AG08395 (cell line): Measurements from ENCODE around the gene C1orf141.
"Not testable (repeated sequence)": the region's sequence is repeated elsewhere in the genome, so short reads cannot be mapped to it uniquely, and the experiment has no call there.

Experiments
- DNase-seq: peaks from one replicate; pipeline ENCODE4 v3.0.0; 2012; ENCODE audit warnings: mixed read lengths, low spot score

C1orf141 gene

DNA sequence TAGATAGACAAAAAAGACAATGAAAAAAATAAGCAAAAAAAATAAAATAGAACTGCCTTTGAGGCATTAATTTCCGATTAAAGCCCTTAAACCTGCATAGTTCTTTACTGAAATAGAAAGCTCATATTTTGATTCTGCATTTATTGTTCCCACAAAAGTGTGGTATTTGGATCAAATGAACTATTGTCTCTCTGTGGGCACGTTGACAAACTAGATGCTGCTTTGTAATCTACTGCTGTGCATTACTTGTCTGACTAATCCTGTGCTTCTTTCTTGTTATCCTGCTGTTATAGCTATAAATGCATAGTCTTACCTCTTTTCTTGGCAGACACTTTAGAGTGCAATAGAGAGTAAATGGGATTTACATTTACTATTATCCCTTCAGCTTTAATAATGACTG is 49.4 kb downstream of the C1orf141 start:
- DNase-seq, result no peak

DNA sequence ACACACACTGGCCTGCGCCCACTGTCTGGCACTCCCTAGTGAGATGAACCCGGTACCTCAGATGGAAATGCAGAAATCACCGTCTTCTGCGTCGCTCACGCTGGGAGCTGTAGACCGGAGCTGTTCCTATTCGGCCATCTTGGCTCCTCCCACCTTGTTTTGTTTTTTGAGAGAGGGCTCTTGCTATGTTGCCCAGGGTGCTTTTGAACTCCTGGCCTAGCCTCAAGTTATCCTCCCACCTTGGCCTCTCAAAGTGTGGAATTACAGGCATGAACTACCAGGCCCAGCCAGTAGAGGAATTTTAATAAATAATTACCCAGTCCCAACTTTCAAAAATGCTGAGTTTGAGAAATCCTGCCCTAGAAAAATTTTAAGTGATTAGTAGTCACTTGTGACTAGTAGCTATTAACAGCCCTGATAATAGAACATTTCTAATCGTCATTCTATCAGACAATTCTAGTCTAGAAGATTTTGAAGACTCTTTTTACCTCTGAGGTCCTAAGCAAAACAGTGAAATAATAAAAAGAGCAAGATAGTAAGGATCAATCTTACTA is 49.9 kb downstream of the C1orf141 start:
- no peak for DNase-seq

DNA sequence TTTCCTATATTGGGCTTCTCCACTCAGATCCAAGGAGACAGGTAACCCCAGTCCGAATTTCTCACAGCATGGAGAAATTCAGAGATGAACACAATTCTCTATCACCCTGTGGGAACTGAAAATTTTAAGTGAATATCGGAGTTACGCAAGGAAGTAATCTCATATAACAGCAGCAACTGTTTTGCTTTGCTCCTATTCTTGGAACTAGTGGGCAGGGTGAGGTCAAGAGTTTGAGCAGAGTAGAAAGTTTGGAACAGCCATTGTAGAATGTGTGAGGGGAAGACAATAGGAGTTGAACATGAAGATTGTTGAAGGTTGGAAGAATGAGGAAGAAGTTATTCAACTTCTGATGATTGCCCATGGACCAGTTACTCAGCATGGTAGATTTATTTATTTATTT is 56.5 kb downstream of the C1orf141 start:
- no peak for DNase-seq

DNA sequence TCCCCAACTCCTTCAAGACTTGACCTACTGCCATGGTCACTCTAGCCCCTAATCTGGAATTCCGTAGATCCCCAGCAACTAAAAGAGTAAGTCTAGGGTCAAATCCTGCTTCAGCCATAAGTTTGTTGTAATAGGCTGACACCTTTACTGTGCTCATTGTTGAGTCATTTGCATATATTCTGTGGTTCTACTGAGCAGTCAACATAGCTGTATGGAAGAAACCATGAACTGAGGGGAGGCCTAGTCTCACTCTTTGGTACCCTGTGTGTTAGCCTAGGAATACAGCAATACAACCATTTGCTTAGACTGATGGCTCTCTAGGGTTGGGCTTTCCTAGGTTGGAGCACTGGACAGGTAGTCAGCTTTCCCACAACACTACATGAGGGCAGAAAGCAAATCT is 57.2 kb downstream of the C1orf141 start:
- no peak for DNase-seq

DNA sequence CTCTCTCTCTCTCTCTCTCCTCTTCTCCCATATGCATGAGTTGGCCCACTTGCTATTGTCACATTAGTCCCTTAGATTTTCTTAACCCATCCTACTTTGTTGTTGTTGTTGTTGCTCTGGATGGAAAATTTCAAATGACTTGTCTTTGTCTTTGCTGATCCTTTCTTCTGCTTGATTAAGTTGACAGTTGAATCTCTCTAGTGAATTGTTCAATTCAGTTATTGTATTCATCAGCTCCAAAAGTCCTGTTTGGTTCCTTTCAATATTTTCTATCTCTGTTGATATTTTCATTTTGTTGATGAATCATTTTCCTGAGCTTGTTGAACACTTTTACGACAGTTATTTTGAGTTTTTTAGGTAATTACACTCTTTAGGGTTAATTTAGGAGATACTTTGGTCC is 62.0 kb downstream of the C1orf141 start:
- no peak for DNase-seq

DNA sequence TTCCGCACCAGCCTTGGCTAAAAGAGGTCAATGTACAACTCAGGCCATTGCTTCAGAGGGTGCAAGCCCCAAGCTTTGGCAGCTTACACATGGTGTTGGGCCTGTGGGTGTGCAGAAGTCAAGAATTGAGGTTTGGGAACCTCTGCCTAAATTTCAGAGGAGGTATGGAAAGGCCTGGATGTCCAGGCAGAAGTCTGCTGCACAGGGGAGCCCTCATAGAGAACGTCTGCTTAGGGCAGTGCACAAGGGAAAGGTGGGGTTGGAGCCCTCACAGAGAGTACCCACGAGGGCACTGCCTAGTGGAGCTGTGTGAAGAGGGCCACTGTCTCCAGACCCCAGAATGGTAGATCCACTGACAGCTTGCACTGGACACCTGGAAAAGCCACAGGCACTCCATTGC is 67.1 kb downstream of the C1orf141 start:
- not testable (repeated sequence) for DNase-seq

DNA sequence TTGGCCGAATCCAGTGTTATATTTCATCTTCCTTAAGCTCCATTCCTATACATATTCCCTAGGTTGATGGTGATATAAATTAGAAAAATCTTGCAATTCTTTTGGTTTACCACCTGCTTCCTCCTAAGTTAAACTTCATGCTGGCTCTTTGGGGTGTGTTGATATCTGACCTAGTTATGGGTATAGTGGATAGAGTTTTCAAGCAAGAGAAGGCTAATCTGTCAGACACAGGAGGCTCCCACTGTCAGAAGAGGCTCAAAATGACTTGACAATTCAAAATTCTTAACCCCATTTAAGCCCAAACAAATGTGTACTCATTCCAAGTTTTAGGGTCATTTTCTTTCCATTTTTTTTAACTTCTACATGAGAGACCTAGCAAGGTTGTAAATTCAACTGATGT is 72.4 kb downstream of the C1orf141 start:
- DNase-seq, result no peak

DNA sequence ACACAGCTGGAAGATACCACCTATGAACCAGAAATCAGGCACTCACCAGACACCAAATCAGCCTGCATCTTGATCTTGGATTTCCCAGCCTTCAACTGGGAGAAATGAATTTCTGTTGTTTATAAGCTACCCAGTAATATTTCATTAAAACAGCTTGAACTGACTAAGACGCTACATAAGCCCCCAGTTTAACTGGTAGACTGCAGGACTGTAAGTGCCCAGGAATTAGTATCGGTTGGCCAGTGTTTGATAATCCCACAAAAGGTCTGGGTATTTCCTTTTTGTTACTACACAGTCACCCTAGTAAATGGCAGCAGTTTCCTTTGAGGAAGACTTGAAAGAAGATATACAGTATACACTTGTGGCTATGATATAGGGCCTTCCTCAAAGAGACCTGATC is 73.5 kb downstream of the C1orf141 start:
- DNase-seq, result no peak

DNA sequence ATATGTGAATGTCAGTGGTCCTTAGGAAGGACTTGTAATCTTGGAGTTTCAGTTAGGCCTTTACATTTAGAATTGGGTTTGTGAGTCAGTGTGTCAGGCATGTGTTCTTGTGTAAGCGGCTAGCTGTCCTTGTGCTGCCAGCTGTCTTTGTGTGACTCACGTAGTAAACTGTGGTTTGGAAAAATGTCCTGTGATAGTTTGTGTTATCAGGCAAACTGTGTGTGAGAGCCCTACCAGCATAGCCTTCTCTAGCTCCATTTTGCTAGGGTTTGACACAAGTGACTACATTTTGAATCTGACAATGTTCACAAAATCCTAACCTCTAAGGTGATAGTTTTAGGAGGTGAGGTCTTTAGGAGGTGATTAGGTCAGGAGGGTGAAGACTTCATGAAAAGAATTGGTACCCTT is 74.0 kb downstream of the C1orf141 start:
- peak; percentile 93 for DNase-seq

DNA sequence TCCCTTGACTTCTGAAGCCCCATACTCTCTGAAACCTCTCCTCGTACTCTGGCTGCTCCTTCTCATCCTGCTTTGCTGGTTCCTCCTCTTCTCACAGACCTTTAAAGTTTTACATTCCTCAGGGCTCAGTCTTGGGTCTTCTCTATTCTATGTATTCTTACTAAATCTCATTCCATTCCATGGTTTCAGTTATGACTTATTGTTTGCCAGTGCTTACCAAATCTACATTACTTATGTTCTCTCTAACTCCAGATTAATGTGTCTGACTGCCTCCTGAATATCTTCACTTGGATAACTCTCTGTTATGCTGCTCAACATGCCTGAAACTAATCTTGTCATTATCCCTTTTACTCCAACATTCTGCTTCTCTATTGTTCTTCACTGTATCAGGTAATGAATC is 75.4 kb downstream of the C1orf141 start:
- no peak for DNase-seq

DNA sequence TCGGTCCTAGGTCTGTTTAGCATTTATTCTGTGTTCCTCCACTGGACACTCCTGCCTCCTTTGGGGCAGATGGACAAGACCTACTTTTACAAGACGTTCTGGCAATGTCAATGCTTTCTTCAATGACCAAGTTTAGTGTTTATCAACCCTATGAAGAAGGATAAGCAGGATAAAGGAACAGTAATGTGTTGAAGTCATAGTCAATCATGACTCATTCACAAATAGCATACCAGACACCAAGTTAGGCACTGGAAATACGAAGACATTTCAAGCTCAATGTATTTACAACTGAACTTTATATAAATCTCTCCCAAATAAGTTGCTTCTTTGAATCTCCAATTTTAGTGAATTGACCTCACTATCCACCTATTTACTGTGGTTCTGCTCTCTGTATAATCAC is 76.0 kb downstream of the C1orf141 start:
- DNase-seq, result no peak

DNA sequence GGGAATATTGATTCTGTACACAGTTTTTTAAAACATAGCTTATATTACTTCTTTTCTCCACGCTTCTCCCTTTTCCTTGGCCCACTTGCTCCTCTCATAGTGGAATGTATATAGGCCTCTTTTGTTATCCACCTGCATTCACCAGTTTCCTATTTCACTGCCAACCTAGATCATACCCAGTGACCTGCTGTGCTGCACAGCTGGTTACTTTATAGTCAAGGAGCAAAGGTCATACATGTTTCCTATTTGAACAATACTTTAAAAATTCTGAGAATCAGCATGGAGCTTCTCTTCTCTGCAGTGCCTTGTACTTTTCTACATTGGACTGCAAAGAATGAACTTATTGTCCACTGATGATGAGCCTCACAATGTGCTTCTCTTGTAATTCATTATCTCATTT is 76.5 kb downstream of the C1orf141 start:
- no peak for DNase-seq

DNA sequence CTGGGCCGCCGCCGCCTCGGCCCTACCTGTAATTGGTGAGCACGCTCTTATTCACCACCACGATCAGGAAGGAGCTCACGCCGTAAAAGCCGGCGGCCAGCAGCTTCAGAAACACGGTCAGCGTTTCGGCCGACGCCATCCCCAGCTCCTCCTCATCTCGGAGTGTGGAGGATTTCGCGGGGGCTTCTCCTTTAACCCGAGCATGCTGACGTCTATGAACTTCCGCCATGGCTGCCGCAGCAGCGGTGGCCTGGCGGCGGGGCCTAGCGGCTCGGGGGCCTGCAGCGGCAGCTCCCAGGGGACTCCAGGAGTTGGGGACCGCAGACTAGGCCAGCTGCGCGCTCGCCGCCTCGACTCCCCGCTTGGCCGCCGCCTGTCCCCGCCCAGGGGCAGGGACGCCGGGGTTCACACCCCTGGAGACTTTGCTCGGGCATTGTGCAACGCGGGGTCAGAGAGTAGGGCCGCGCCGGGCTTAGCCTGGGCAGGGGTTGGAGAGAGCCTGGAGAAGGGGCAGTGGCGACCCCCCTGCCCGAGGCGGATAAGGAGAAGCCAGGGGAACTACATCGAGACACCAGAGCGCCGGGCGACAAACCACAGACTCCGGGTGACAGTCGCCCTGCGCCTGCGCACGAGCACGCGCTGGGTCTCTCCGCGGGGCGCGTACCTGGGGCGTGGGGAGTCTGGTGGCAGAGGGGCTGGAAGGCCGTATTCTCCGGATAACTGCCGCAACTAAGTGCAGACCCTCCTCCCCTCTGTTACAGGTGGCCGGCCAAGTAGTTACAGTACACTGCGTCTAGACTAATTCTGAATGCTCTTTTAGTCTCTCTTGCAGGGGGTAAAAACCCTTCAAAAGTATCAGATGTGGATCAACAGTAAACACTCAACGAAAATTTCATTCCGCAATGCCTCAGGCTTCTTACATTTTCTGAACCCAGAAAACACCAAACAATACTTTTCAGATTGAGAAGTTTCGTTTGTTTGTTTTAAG is 80.7 kb downstream of the C1orf141 start, which contains the start of gene SLC35D1:
Gene SLC35D1, minus strand, starts transcription at position 364 of the 988 bp plus-strand sequence. Its CDS starts 135 bp downstream, at position 229.
- peak; percentile 61 for DNase-seq

DNA sequence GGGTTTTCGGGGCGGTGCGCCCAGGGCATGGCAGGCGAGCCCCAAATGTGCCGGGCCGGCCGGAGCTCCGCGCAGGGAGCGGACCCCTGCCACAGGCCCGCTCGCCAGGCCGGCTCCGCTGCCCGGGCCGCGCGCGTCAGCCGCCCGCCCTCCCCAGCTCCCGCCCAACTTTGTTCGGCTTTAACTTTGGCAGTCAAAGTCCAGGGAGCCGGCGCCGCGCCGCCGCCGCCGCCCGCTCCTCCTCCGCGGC is 81.3 kb downstream of the C1orf141 start:
- DNase-seq, result peak; percentile 67

DNA sequence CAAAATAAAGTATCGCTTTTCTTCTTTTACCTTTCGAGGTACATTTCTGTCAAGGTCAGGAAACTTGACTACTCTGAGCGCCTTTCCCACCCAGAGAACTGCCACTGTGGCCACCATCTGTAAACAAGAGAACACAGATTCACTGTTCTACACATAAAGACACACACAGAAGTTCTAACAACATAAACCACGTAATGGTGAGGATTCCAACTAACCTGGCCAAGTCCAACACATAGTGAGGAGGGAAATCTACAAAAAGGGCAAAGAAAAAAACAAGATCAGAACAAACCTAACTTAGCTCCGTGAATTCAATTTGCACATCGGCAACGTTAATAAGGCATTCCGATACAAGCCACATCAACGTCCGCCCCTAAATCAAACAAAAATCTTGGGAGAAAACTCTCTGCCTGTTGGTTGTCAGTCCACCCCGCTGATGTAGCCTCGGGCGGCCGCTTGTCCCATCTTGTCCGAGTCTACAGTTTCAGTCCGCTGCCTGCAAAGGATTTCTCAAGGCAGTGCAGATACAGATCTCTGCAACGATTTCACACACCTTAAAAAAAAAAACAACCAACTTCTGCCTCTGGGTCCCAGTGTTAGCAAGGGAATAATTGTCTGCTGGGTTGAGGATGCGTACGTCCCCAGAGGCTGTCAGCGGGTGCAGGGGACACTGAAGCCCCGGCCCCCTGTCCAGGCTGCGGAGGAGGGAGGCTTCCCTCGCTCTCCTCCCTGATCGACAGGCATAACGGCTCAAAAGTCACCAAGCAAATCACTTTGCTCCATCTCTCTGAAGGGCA is 81.8 kb downstream of the C1orf141 start:
- peak; percentile 45 for DNase-seq

DNA sequence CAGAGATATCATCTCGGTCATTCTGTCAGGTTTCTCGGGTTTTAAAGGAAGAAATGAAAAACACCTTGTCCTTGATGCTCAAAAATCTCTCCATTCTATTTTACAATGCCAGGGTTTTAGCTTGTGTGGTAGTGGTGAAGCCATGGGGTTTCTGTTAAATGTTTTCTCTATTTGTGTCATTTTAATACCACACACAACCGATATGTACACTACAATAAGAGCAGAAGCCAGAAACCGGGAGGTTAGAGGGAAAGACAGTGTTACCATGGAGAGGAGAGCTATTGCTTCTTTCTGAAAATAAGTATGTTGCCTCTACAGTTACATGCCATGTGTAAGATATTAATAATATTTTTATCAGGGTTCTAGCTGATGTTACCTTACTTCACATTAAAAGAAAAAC is 83.6 kb downstream of the C1orf141 start:
- DNase-seq, result no peak

DNA sequence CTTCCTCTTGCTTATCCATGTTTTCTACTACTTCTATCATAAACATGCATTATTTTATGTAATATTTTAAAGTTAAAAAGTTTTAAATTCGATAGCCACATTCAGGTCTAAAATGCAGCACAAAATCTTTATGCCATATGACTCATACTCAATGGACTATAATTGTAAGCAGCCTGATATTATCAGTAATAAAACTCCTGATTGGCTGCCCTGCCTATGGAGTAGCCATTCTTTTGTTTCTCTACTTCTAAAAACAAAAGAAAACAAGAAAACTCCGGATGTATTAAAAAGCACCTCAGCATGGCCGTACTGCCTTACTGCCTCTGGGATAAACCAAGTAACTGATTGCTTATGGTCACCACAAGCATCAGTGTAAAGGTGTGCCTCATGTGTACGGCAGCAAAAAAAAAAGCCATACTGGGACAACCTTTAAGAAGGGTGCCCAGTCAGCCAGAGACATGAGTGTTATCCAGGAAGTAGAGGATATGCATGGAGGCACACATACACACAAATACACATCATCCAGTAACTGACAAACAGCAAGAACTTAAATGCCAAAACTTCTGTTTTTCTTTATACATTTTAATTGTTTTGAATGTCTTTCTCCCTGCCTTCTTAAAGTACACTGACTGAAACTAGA is 90.0 kb downstream of the C1orf141 start:
- no peak for DNase-seq

DNA sequence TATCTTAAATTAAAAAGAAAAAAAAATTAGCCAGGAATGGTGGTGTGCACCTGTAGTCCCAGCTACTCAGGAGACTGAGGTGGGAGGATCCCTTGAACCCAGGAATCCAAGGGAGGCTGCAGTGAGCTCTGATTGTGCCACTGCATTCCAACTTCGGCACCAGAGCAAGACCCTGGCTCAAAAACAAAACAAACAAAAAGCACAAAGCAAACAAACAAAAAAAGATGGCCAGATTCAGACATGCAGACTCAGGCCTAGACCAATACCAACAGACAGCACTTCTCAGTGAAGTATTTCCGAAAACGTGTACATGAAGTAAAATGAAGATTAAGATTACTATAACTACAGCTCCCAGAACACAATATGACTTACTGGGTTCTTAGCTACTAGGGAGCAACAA is 91.4 kb downstream of the C1orf141 start:
- no peak for DNase-seq
